Right cardiac atrium (tissue), 5 donors: ENCODE results near the gene LRRC1. TPM values are rescaled to one million over a fixed set of nuclear protein-coding genes. Genes with fewer than 3 reads are reported as not detected.

Source experiments
- ATAC-seq, 2 donors: fragments of 200-7000 bp; cut with Tn5 transposase; one replicate each; pipeline versions ENCODE4 v1.8.0 to v1.9.1; 2020; ENCODE audit warnings: moderate library complexity in 2 of 2, mild to moderate bottlenecking in 1 of 2
- DNase-seq, 3 donors: peaks; one replicate each; pipeline ENCODE4 v3.0.0-alpha.2; 2020
- H3K27ac ChIP-seq: one replicate; pipeline ENCODE4 v1.5.1; 2013; ENCODE audit warnings: mild to moderate bottlenecking, low read length, control low read depth, moderate library complexity
- H3K27me3 ChIP-seq: one replicate; pipeline ENCODE4 v1.6.1; 2013; ENCODE audit not compliant: control insufficient read depth, insufficient read depth
- H3K4me1 ChIP-seq: one replicate; pipeline ENCODE4 v1.6.1; 2013; ENCODE audit warnings: low read length; ENCODE audit not compliant: control insufficient read depth, insufficient read depth
- H3K4me3 ChIP-seq: one replicate; pipeline ENCODE4 v1.5.1; 2013; ENCODE audit warnings: low read length, control low read depth
- H3K9me3 ChIP-seq: one replicate; pipeline ENCODE4 v1.6.1; 2013; ENCODE audit warnings: low read length; ENCODE audit not compliant: control insufficient read depth
- WGBS: extraction: QIAGEN DNeasy Blood & Tissue Kit; methylation state at CpG from one replicate; pipeline ENCODE4 v1.1.7; 2013; 5-methylcytosine and 5-hydroxymethylcytosine counted together
- intact Hi-C, 4 donors: fragments of 100-400 bp; cut with DNase I; formaldehyde crosslinking; loops; one replicate each; pipeline versions ENCODE4 v1.11.0 to v1.14.0; 2022 to 2023
- polyA plus RNA-seq: library from polyadenylated mRNA; stranded (reverse); fragments of 200-250 nt; gene quantifications from one replicate; pipeline ENCODE4 v1.2.3, GENCODE V29; 2013
- total RNA-seq, 4 donors: library from RNA; stranded (reverse); fragmentation: NEBNext Ultra II Directional; extraction: Animal tissue kit (Norgen Biotek cat#: 25700); gene quantifications; one replicate each; pipeline ENCODE4 v1.2.1, GENCODE V29; 2021
- donor health status: healthy with polysubstance abuse.
- donor health status: DM: no; HTN: yes; CAD: no.
- donor health status: DM: no; HTN: no; CAD: no.
- donor health status: DM: no; HTN: yes; CAD: no; lungs with severe emphysema.
- donor health status: DM: yes; HTN: yes; CAD: no.

Gene LRRC1
- total and polyA plus RNA-seq, 5 donors: 1.9 to 3.6 (median 3.2) TPM

DNA sequence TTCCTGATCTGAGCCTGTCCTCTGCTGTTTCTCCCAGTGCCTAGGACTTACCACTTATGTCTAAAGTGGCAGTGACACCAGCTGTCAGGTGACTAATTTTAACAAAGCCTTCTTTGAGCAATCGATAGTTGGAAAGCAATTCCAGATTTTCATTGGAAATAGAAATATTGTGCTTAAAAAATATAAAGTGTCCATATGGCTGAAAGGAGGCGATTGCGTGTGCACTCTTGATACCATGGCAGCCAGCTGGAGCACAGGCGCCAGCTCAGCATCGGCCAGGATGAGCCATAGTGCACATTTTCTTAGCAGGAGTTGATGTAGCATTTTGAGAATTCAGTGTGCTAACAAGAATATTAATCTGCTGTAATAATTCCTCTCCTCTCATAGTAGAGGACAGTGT is 70.0 kb downstream of the LRRC1 start:
- Histone ChIP-seq H3K4me1 (peaks cover 4% of the 10 kb centered on the region), H3K27me3 (no peaks in the 10 kb centered on the region), H3K27ac (no peak overlapping the region), H3K4me3 (no peak overlapping the region), H3K9me3 (no peaks in the 10 kb centered on the region)
- DNase-seq (no peak), ATAC-seq (no peak)
- intact Hi-C loops: no loop called here
- WGBS: 92% methylated on average over 5 of the region's 5 CpGs

DNA sequence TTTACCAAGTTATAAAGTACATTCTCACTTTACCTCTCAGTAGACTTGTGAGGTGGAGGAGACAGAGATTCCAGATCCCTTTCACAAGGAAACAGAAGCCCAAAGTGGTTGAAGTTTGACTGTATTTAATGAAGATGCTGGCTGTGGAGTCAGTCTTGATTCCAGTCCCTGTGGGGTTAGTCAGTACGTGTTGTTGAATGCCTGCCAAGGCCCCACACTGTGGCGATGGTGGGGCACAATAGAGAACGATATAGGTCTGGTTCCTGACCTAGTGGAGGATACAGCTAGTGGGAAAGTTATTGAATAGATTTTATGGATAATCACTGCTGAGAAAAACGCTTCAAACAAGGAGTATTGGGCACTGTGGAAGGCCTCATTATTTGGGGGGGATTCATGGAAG is 71.4 kb downstream of the LRRC1 start:
- Histone ChIP-seq H3K9me3 (no peaks in the 10 kb centered on the region), H3K4me3 (no peak overlapping the region), H3K4me1 (peaks cover 4% of the 10 kb centered on the region), H3K27ac (no peak overlapping the region), H3K27me3 (no peaks in the 10 kb centered on the region)
- intact Hi-C loops: no loop called here
- WGBS: 51% methylated on average over 4 of the region's 4 CpGs
- no peak for ATAC-seq
- no peak for DNase-seq

DNA sequence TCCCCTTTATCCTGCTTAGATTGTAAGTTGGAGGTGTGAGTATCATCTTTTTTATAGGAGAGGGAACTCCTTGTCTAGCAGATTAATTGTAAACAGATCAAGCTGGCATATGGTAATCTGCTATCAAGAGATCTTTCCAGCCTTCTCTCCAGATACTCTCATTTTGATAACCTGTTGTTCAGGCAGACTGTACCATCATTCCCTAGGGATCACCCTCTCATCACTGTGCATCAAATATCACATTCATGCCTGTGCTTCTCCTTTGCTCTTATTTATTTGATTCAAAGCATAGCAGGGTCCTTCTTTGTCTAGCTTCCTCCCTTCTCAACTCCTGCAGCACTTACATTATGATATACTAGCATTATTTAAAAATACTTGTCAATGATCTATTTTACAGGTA is 73.8 kb downstream of the LRRC1 start:
- Histone ChIP-seq H3K9me3 (no peaks in the 10 kb centered on the region), H3K27me3 (no peaks in the 10 kb centered on the region), H3K4me3 (no peak overlapping the region), H3K4me1 (peaks cover 4% of the 10 kb centered on the region), H3K27ac (no peak overlapping the region)
- DNase-seq (no peak), ATAC-seq (no peak)
- intact Hi-C loops: no loop called here

DNA sequence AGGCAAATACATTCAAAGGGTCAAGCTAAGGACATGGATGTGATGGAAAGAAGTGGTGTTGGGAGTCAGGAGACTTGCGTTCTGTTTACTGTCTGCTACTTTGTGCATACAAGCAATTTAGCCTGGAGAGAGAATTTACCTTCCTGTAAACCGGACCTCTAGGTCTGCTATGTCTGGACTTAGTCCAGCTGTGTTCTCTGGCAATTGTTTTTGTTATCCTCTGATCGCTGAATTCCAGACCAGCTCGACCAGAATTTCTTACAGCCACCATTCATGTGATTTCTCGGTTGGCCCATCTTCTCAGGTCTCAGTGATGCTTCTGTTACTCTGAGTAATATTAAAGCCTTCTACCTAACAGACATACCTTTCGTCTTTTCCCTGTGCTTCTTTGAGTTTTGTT is 75.2 kb downstream of the LRRC1 start:
- no peak overlapping the region for H3K4me3 ChIP-seq
- no peaks in the 10 kb centered on the region for H3K4me1 ChIP-seq
- no peak overlapping the region for H3K27ac ChIP-seq
- intact Hi-C loops: no loop called here
- H3K9me3 ChIP-seq: no peaks in the 10 kb centered on the region
- no peaks in the 10 kb centered on the region for H3K27me3 ChIP-seq
- DNase-seq (no peak), ATAC-seq (peak in 1 of 2 donors; percentile 23)
- 63% methylated on average over 6 of the region's 6 CpGs for WGBS

DNA sequence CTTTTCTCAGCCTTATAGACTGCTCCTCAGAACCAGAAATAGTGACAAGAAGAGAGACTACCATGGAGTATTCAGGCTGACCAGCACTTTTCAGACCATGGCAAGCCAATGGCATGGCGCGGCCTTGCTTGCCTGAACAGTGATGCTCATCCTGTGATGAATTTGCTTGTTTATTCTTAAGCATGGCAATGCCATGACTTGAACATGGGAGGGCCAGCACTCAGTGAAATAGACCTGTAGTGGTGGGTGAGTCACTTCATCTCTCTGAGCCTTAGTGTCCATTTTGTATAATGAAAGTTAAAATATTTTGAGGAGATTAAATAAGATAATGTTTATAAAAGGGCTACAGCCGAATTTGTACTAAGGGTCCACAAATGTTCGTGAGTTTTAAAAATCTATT is 79.1 kb downstream of the LRRC1 start:
- ATAC-seq: no peak
- H3K27me3 ChIP-seq: no peaks in the 10 kb centered on the region
- H3K4me1 ChIP-seq: no peaks in the 10 kb centered on the region
- H3K4me3 ChIP-seq: no peak overlapping the region
- intact Hi-C loops: no loop called here
- H3K9me3 ChIP-seq: no peaks in the 10 kb centered on the region
- DNase-seq: no peak
- no peak overlapping the region for H3K27ac ChIP-seq
- 97% methylated on average over 4 of the region's 4 CpGs for WGBS

DNA sequence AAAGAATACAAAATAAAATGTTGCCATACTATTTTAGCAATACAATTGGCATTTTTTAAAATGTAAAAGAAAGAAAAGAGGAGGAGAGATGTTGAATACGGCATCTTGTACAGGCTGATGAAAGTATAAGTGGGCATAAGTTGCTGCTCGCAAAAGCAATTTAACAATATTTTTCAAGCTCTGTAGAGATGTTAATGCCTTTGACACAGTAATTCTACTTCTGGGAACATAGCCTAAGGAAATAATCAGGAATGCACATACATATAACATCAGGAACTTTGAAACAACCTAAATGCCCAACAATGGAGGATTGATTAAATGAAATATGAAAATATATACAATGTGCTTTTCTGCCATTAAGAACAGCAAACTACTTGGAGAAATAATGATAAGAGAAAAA is 80.2 kb downstream of the LRRC1 start:
- H3K27ac ChIP-seq: no peak overlapping the region
- WGBS: 95% methylated on average over 2 of the region's 2 CpGs
- no peaks in the 10 kb centered on the region for H3K27me3 ChIP-seq
- ATAC-seq (no peak), DNase-seq (no peak)
- intact Hi-C loops: no loop called here
- no peak overlapping the region for H3K4me3 ChIP-seq
- no peaks in the 10 kb centered on the region for H3K4me1 ChIP-seq
- no peaks in the 10 kb centered on the region for H3K9me3 ChIP-seq

DNA sequence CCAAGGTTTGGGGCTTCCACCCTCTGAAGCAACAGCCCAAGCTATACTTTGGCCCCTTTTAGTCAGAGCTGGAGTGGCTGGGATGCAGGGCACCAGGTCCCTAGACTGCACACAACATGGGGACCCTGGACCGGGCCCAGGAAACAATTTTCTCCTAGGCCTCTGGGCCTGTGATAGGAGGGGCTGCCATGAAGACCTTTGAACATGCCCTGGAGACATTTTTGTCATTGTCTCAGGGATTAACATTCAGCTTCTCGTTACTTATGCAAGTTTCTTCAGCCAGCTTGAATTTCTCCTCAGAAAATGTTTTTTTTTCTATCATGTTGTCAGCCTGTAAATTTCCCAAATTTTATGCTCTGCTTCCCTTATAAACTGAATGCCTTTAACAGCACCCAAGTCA is 82.3 kb downstream of the LRRC1 start:
- Histone ChIP-seq H3K4me3 (no peak overlapping the region), H3K9me3 (no peaks in the 10 kb centered on the region), H3K27me3 (no peaks in the 10 kb centered on the region), H3K27ac (no peak overlapping the region), H3K4me1 (no peaks in the 10 kb centered on the region)
- DNase-seq: no peak
- no peak for ATAC-seq
- intact Hi-C loops: no loop called here
- WGBS: 94% methylated on average over 2 of the region's 2 CpGs

DNA sequence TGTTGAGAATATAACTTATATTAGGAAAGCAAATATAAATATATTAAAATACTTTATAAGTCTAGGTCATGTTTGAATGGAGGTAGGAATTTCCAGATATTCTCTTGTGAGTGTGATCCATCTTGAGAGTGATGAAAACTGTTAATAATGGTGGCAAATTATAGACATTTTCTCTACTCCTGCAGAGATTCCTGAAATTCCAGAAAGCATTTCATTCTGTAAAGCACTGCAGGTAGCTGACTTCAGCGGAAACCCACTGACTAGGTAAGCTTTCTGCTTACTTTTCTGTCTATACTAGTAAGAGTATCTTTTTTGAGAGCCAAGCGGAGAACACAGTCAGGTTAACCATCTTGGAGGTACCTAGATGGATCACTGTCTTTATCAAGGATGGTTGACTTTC is 84.0 kb downstream of the LRRC1 start:
- ATAC-seq (no peak), DNase-seq (no peak)
- Histone ChIP-seq H3K9me3 (no peaks in the 10 kb centered on the region), H3K4me3 (no peak overlapping the region), H3K27me3 (no peaks in the 10 kb centered on the region), H3K4me1 (no peaks in the 10 kb centered on the region), H3K27ac (no peak overlapping the region)
- intact Hi-C loops: no loop called here
- 99% methylated on average over 2 of the region's 2 CpGs for WGBS

DNA sequence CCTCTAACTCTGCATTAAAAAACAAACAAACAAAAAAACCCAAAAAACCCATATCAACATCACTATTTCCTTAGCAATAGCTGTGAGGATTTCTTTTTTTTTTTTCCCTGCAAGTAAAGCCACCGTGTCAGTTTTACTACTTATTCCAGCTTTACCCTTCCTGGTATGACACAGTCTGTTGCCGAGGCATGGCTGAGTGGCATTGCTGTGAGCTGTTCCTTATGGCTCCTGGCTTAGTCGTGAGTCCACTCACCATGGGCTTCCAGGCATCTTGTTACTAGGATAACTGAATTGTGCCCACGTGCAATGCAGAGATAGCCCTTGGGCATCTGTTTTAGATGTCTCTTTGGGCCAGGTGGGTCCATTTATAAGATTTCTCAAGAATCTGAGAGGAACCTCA is 84.8 kb downstream of the LRRC1 start:
- intact Hi-C loops: no loop called here
- Histone ChIP-seq H3K4me1 (no peaks in the 10 kb centered on the region), H3K4me3 (no peak overlapping the region), H3K9me3 (no peaks in the 10 kb centered on the region), H3K27me3 (no peaks in the 10 kb centered on the region), H3K27ac (no peak overlapping the region)
- ATAC-seq: no peak
- WGBS: 65% methylated on average over 4 of the region's 4 CpGs
- DNase-seq: no peak

DNA sequence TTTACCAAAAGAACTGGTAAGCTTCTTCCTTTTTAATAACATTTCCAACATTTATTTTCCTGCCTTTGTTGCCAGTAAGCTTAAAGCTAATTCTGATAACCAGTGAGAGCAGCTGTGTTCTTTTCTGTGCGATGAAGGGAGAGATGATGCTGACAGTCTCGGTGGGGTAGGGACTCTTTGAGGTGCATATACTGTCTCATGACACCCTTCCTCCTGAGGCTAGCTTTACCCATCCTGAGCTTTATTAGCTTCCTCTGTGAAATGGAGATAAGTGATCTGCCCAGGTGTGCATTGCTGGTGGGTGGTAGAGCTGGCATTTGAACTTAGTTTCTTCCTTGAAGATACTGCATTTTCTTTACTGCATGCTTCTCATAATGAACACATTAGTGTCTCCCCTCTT is 92.5 kb downstream of the LRRC1 start:
- DNase-seq (no peak), ATAC-seq (no peak)
- WGBS: 71% methylated on average over 2 of the region's 2 CpGs
- no peak overlapping the region for H3K4me3 ChIP-seq
- no peaks in the 10 kb centered on the region for H3K27me3 ChIP-seq
- no peaks in the 10 kb centered on the region for H3K4me1 ChIP-seq
- intact Hi-C loops: no loop called here
- H3K27ac ChIP-seq: no peak overlapping the region
- no peaks in the 10 kb centered on the region for H3K9me3 ChIP-seq

DNA sequence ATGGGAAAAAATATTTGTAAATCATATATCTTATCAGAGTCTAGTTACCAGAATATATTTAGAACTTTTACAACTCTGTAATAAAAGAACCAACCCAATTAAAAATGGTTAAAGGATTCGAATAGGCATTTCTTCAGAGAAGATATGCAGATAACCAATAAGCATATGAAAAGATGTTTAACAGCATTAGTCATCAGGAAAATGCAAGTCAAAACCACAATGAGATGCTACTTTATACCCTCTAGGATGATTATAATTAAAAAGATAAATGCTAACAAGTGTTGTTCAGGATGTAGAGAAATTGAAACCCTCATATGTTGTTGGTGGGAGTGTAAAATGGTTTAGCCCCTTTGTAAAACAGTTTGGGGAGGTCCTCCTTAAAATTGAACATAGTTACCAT is 94.1 kb downstream of the LRRC1 start:
- Histone ChIP-seq H3K27ac (no peak overlapping the region), H3K27me3 (no peaks in the 10 kb centered on the region), H3K4me3 (no peak overlapping the region), H3K4me1 (no peaks in the 10 kb centered on the region), H3K9me3 (no peaks in the 10 kb centered on the region)
- DNase-seq (no peak), ATAC-seq (no peak)
- 85% methylated on average over 1 of the region's 1 CpG for WGBS
- intact Hi-C loops: no loop called here

DNA sequence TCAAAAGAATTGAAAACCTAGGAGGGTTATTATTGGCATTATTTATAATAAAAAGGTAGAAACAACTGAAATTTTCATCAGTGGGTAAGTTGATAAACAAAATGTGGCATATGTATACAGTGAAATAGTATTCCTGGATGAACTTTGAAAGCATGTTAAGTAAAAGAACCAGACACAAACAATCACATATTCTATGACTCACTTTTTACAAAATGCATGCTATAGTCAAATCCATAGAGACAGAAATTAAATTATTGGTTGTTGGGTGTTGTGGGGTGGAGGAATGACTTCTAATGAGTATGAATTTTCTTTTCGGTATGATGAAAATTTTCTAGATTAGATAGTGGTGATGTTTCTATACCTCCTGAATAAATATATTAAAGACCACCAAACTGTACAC is 94.6 kb downstream of the LRRC1 start:
- no peak overlapping the region for H3K4me3 ChIP-seq
- DNase-seq (no peak), ATAC-seq (no peak)
- H3K4me1 ChIP-seq: no peaks in the 10 kb centered on the region
- H3K9me3 ChIP-seq: no peaks in the 10 kb centered on the region
- WGBS: 94% methylated on average over 1 of the region's 1 CpG
- H3K27me3 ChIP-seq: no peaks in the 10 kb centered on the region
- intact Hi-C loops: no loop called here
- no peak overlapping the region for H3K27ac ChIP-seq
